Measurements from ENCODE around the gene RNU6-1.

The RNU6-1 gene

GRCh38 chr15:67863442-67863987, 23.7 kb upstream of the RNU6-1 start:
- no peaks in the 10 kb centered on the region for H3K4me1 ChIP-seq (ENCODE audit: low read depth, poor library complexity, severe bottlenecking)
- TF ChIP-seq CTCF (conservative IDR thresholded peaks at IDR 0.05; ENCODE audit: low read depth, low read length), result peak; percentile 79
- H4K20me1 ChIP-seq (ENCODE audit: insufficient read depth), result no peaks in the 10 kb centered on the region
- no peaks in the 10 kb centered on the region for H3K27me3 ChIP-seq (ENCODE audit: insufficient read depth, low read depth)
- H3K4me2 ChIP-seq, result peak overlapping the region; percentile 80
- H3K27ac ChIP-seq, result no peak overlapping the region
- no peak overlapping the region for H3K4me3 ChIP-seq (IDR thresholded peaks at IDR 0.05; ENCODE audit: insufficient read depth, low read depth, low read length)
- H2AFZ ChIP-seq (ENCODE audit: low read depth), result peak overlapping the region; percentile 96
- H3K9ac ChIP-seq, result peak overlapping the region; percentile 40; the same call in 1 of the 2 replicates
- no peaks in the 10 kb centered on the region for H3K79me2 ChIP-seq (ENCODE audit: insufficient read depth, low read depth)
- no peaks in the 10 kb centered on the region for H3K36me3 ChIP-seq (ENCODE audit: insufficient read depth)

- Histone ChIP-seq H3K36me3 (ENCODE audit: insufficient read depth) (no peaks in the 10 kb centered on the region), H3K79me2 (ENCODE audit: insufficient read depth, low read depth) (no peaks in the 10 kb centered on the region), H3K4me1 (ENCODE audit: low read depth, poor library complexity, severe bottlenecking) (no peaks in the 10 kb centered on the region), H3K4me2 (peak overlapping the region; percentile 80; the same call in 1 of the 2 replicates), H3K27ac (no peak overlapping the region), H2AFZ (ENCODE audit: low read depth) (peak overlapping the region; percentile 96; the same call in 1 of the 2 replicates), H3K27me3 (ENCODE audit: insufficient read depth, low read depth) (no peaks in the 10 kb centered on the region), H3K4me3 (IDR thresholded peaks at IDR 0.05; ENCODE audit: insufficient read depth, low read depth, low read length) (no peak overlapping the region), H4K20me1 (ENCODE audit: insufficient read depth) (no peaks in the 10 kb centered on the region), H3K9ac (no peak overlapping the region)
- no peak for TF ChIP-seq CTCF (conservative IDR thresholded peaks at IDR 0.05; ENCODE audit: low read depth, low read length)
These were observed 23.1 kb upstream of the RNU6-1 start for GRCh38 chr15:67862750-67863441.

- H3K27ac ChIP-seq, result no peak overlapping the region
- no peak overlapping the region for H2AFZ ChIP-seq (ENCODE audit: low read depth)
- H4K20me1 ChIP-seq (ENCODE audit: insufficient read depth), result no peaks in the 10 kb centered on the region
- no peaks in the 10 kb centered on the region for H3K79me2 ChIP-seq (ENCODE audit: insufficient read depth, low read depth)
- no peaks in the 10 kb centered on the region for H3K36me3 ChIP-seq (ENCODE audit: insufficient read depth)
- no peak for TF ChIP-seq CTCF (conservative IDR thresholded peaks at IDR 0.05; ENCODE audit: low read depth, low read length)
- H3K4me3 ChIP-seq (IDR thresholded peaks at IDR 0.05; ENCODE audit: insufficient read depth, low read depth, low read length), result no peak overlapping the region
- H3K9ac ChIP-seq, result no peak overlapping the region
- no peak overlapping the region for H3K4me2 ChIP-seq
- H3K4me1 ChIP-seq (ENCODE audit: low read depth, poor library complexity, severe bottlenecking), result no peaks in the 10 kb centered on the region
- H3K27me3 ChIP-seq (ENCODE audit: insufficient read depth, low read depth), result no peaks in the 10 kb centered on the region
These were observed 22.1 kb upstream of the RNU6-1 start for GRCh38 chr15:67861983-67862382.

- H3K27ac ChIP-seq, result no peak overlapping the region
- H2AFZ ChIP-seq (ENCODE audit: low read depth), result no peak overlapping the region
- no peak overlapping the region for H3K4me2 ChIP-seq
- H3K4me3 ChIP-seq (IDR thresholded peaks at IDR 0.05; ENCODE audit: insufficient read depth, low read depth, low read length), result no peak overlapping the region
- H3K27me3 ChIP-seq (ENCODE audit: insufficient read depth, low read depth), result no peaks in the 10 kb centered on the region
- H3K9ac ChIP-seq, result no peak overlapping the region
- H4K20me1 ChIP-seq (ENCODE audit: insufficient read depth), result no peaks in the 10 kb centered on the region
- peaks cover under 1% of the 10 kb centered on the region for H3K4me1 ChIP-seq (ENCODE audit: low read depth, poor library complexity, severe bottlenecking)
- no peak for TF ChIP-seq CTCF (conservative IDR thresholded peaks at IDR 0.05; ENCODE audit: low read depth, low read length)
- no peaks in the 10 kb centered on the region for H3K36me3 ChIP-seq (ENCODE audit: insufficient read depth)
- no peaks in the 10 kb centered on the region for H3K79me2 ChIP-seq (ENCODE audit: insufficient read depth, low read depth)
These were observed 19.6 kb upstream of the RNU6-1 start for GRCh38 chr15:67859331-67859946.
